Measurements from ENCODE around the gene ANKFN1.

DNA sequence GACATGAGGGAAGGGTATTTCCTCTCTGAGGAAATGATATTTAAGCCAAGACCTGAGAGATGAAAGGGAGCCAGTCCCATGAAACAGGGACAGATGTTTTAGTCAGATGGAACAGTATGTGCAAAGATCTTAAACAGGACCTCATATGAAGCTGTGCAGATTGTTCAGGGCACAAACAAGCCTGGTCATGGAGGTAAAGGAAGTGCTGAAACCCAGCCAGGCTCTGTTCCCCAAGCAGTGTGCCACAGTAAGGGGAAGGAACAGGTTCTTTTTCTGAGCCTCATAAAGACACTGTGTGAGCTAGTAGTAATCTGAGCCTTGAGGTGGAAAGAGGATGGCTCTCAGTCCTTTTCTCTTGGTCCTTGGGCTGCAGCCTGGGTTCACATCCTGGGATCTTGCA lies 159.9 kb downstream of the ANKFN1 start:
- TF ChIP-seq CTCF (IDR thresholded peaks at IDR 0.05; ENCODE audit: low read depth, low read length, poor library complexity, severe bottlenecking) (no peak), EZH2phosphoT487 (IDR thresholded peaks at IDR 0.05; ENCODE audit: borderline replicate concordance, low read length) (no peak)

Measured in DOHH2 (cell line).